Keratinocyte (primary cell): ENCODE data around the gene CD47. TPM values are rescaled to one million over a fixed set of nuclear protein-coding genes. Genes with fewer than 3 reads are reported as not detected.

ENCODE experiments used
- DNase-seq: peaks from one replicate; pipeline ENCODE4 v3.0.0-alpha.2; 2011; ENCODE audit warnings: low read depth, missing footprints, low spot score
- FAIRE-seq: peaks from 2 replicates; lab custom pipeline; 2011; peaks lifted over from hg19 to GRCh38; lab: Jason Lieb, UNC
- H2AFZ ChIP-seq: 2 replicates; pipeline ENCODE4 v1.6.0; 2012; ENCODE audit warnings: low read length, control low read depth, inconsistent platforms; ENCODE audit not compliant: control insufficient read depth
- H3K27ac ChIP-seq: 2 replicates; pipeline ENCODE4 v1.5.1; 2011; ENCODE audit warnings: low read length; ENCODE audit not compliant: control insufficient read depth, insufficient read depth
- H3K27me3 ChIP-seq: 3 replicates; pipeline ENCODE4 v1.6.0; 2011; ENCODE audit warnings: low read length; ENCODE audit not compliant: control insufficient read depth, insufficient read depth; ENCODE audit errors: extremely low read depth
- H3K36me3 ChIP-seq, 2 experiments: 2 replicates in 1 of 2; 3 replicates in 1 of 2; pipeline ENCODE4 v1.5.1; 2011; ENCODE audit warnings: low read length in 2 of 2, mild to moderate bottlenecking in 1 of 2; ENCODE audit not compliant: control insufficient read depth in 2 of 2, insufficient read depth in 2 of 2; ENCODE audit errors: extremely low read depth in 1 of 2
- H3K4me1 ChIP-seq: 3 replicates; pipeline ENCODE4 v1.5.1; 2011; ENCODE audit warnings: low read length; ENCODE audit not compliant: control insufficient read depth, insufficient read depth; ENCODE audit errors: extremely low read depth
- H3K4me2 ChIP-seq: 3 replicates; pipeline ENCODE4 v1.6.0; 2011; ENCODE audit warnings: low read depth, low read length; ENCODE audit not compliant: control insufficient read depth, insufficient read depth; ENCODE audit errors: extremely low read depth
- H3K4me3 ChIP-seq, 3 experiments: fragments of 200-600 bp in 1 of 3; sonication (generic) in 1 of 3; 2 replicates in 2 of 3; 3 replicates in 1 of 3; pipeline ENCODE4 v1.5.1; 2011 to 2016; ENCODE audit warnings: low read length in 3 of 3, mild to moderate bottlenecking in 3 of 3, control low read depth in 2 of 3, inconsistent platforms in 1 of 3, low read depth in 1 of 3, mixed read lengths in 1 of 3, mixed run types in 1 of 3, moderate library complexity in 1 of 3; ENCODE audit not compliant: control insufficient read depth in 2 of 3, insufficient read depth in 2 of 3; ENCODE audit errors: extremely low read depth in 1 of 3
- H3K79me2 ChIP-seq: 2 replicates; pipeline ENCODE4 v1.6.0; 2012; ENCODE audit warnings: low read length; ENCODE audit not compliant: control insufficient read depth, insufficient read depth
- H3K9ac ChIP-seq: 3 replicates; pipeline ENCODE4 v1.6.0; 2011; ENCODE audit warnings: low read length; ENCODE audit not compliant: control insufficient read depth, insufficient read depth; ENCODE audit errors: extremely low read depth
- H3K9me1 ChIP-seq: 3 replicates; pipeline ENCODE4 v1.6.0; 2011; ENCODE audit warnings: low read length; ENCODE audit not compliant: control insufficient read depth, insufficient read depth; ENCODE audit errors: extremely low read depth
- H3K9me3 ChIP-seq: 2 replicates; pipeline ENCODE4 v1.5.1; 2012; ENCODE audit warnings: low read depth, low read length; ENCODE audit not compliant: control insufficient read depth
- H4K20me1 ChIP-seq: 3 replicates; pipeline ENCODE4 v1.6.0; 2011; ENCODE audit warnings: low read length; ENCODE audit not compliant: control insufficient read depth, insufficient read depth; ENCODE audit errors: extremely low read depth
- EZH2 ChIP-seq: IDR thresholded peaks from one replicate; pipeline ENCODE4 v1.6.1; 2012; ENCODE audit warnings: inconsistent platforms, mild to moderate bottlenecking, low read length, moderate library complexity
- dilution Hi-C: fragments of 300-500 bp; cut with MboI; formaldehyde crosslinking; loops from one replicate; pipeline ENCODE4 v1.7.0; 2020; ENCODE audit warnings: low sequenced_read_pairs; ENCODE audit not compliant: extremely low pct_ligation_motif_present
- polyA plus RNA-seq, 5 experiments: library from polyadenylated mRNA; depleted of rRNA in 3 of 5; stranded (reverse) in 3 of 5; stranded (forward) in 1 of 5; unstranded in 1 of 5; fragments of >200 nt; gene quantifications; 1 replicate in 1 of 5; 2 replicates in 3 of 5; 3 replicates in 1 of 5; pipeline versions ENCODE4 v1.2.1 to v1.2.3, GENCODE V29; 2011 to 2012; ENCODE audit warnings: missing spikeins in 2 of 5, low read depth in 1 of 5, low replicate concordance in 1 of 5
- TF ChIP-seq, protein P1 (sequence below), 3 experiments: IDR thresholded peaks in 1 of 3; conservative IDR thresholded peaks in 1 of 3; optimal IDR thresholded peaks in 1 of 3; 2 replicates in 2 of 3; 3 replicates in 1 of 3; pipeline versions ENCODE3 to v1.5.1; 2011; ENCODE audit warnings: low read length in 3 of 3, mild to moderate bottlenecking in 3 of 3, moderate library complexity in 2 of 3, control low read depth in 1 of 3, inconsistent platforms in 1 of 3; ENCODE audit not compliant: insufficient read depth in 2 of 3; ENCODE audit errors: extremely low read depth in 1 of 3

The CD47 gene
- polyA plus RNA-seq, 1 donor (not counting 4 experiments of a cell fraction or from before 2014, with no cell fraction given), result 96.5 TPM

DNA sequence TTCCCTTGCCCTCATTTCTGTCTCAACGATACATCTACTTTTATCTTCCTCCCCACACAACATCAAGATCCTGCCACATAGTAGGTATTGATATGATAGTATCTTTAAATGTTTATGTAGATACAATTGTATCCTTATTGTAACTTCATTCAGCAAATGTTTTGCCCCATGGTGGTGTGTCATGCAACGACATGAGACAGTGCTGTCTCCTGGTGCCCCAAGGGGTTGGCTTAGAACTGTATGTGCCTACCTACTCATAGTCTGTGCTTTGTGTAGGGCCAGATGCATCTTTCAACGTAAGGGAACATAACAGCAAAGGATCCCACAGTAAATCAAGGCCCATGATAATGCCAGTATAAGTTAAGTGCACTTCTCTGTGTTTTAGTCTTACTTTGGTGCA is 2.8 kb upstream of the CD47 start:
- H3K36me3 ChIP-seq, result no peaks in the 10 kb centered on the region
- H3K4me2 ChIP-seq, result no peak overlapping the region
- peaks cover 16% of the 10 kb centered on the region for H3K4me1 ChIP-seq
- H4K20me1 ChIP-seq, result no peaks in the 10 kb centered on the region
- H3K9me3 ChIP-seq, result peaks cover 2% of the 10 kb centered on the region
- no peak overlapping the region for H3K27ac ChIP-seq
- dilution Hi-C loops, result no loop called here
- H2AFZ ChIP-seq, result no peak overlapping the region
- FAIRE-seq (no peak), DNase-seq (no peak)
- H3K4me3 ChIP-seq, result no peak overlapping the region
- peaks cover 21% of the 10 kb centered on the region for H3K79me2 ChIP-seq
- H3K27me3 ChIP-seq, result no peaks in the 10 kb centered on the region
- H3K9me1 ChIP-seq, result no peaks in the 10 kb centered on the region
- no peak overlapping the region for H3K9ac ChIP-seq
- no peak for TF ChIP-seq EZH2
- TF ChIP-seq, protein P1, sequence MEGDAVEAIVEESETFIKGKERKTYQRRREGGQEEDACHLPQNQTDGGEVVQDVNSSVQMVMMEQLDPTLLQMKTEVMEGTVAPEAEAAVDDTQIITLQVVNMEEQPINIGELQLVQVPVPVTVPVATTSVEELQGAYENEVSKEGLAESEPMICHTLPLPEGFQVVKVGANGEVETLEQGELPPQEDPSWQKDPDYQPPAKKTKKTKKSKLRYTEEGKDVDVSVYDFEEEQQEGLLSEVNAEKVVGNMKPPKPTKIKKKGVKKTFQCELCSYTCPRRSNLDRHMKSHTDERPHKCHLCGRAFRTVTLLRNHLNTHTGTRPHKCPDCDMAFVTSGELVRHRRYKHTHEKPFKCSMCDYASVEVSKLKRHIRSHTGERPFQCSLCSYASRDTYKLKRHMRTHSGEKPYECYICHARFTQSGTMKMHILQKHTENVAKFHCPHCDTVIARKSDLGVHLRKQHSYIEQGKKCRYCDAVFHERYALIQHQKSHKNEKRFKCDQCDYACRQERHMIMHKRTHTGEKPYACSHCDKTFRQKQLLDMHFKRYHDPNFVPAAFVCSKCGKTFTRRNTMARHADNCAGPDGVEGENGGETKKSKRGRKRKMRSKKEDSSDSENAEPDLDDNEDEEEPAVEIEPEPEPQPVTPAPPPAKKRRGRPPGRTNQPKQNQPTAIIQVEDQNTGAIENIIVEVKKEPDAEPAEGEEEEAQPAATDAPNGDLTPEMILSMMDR (optimal IDR thresholded peaks at IDR 0.05 in 1 of 3, IDR thresholded peaks at IDR 0.05 in 1 of 3, conservative IDR thresholded peaks at IDR 0.05 in 1 of 3; ENCODE audit: extremely low read depth in 1 of 3, insufficient read depth in 2 of 3, low read length in 3 of 3), result no peak

DNA sequence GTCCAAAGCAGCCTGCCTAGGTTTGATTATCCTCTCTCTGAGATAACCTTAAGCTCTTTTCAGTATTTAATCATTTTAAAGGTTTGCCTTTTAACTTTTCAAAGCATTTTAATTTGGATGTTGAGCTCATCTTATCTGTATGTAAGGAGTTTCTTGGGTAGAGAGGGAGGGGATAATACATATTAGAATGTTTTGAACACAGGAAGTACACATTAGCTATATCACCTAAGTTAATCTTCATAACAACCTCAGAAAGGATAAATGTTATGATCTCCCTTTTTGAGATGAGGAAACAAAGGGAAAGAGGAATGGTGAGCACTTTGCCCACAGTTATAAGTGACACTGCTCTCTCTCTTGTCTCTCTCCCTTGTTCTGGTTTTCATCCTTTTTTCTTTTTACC is 2.2 kb upstream of the CD47 start:
- dilution Hi-C loops, result no loop called here
- H3K9me3 ChIP-seq, result peaks cover 2% of the 10 kb centered on the region
- H3K9ac ChIP-seq, result no peak overlapping the region
- no peak overlapping the region for H3K27ac ChIP-seq
- H3K36me3 ChIP-seq, result no peaks in the 10 kb centered on the region
- no peak overlapping the region for H3K4me3 ChIP-seq
- peaks cover 26% of the 10 kb centered on the region for H3K79me2 ChIP-seq
- no peaks in the 10 kb centered on the region for H3K27me3 ChIP-seq
- H2AFZ ChIP-seq, result no peak overlapping the region
- no peaks in the 10 kb centered on the region for H3K9me1 ChIP-seq
- DNase-seq (no peak), FAIRE-seq (no peak)
- H3K4me1 ChIP-seq, result peaks cover 16% of the 10 kb centered on the region
- TF ChIP-seq EZH2, result no peak
- TF ChIP-seq, protein P1 (optimal IDR thresholded peaks at IDR 0.05 in 1 of 3, IDR thresholded peaks at IDR 0.05 in 1 of 3, conservative IDR thresholded peaks at IDR 0.05 in 1 of 3; ENCODE audit: extremely low read depth in 1 of 3, insufficient read depth in 2 of 3, low read length in 3 of 3), result no peak
- no peak overlapping the region for H3K4me2 ChIP-seq
- H4K20me1 ChIP-seq, result no peaks in the 10 kb centered on the region
